K562 (cell line): Measurements from ENCODE around the gene IPP.

ENCODE experiments used
- CHD2 ChIP-seq: IDR thresholded peaks from 2 replicates; pipeline ENCODE4 v1.6.1; 2011; ENCODE audit warnings: low read depth, low read length
- CTCF ChIP-seq, 3 experiments: IDR thresholded peaks in 2 of 3; conservative IDR thresholded peaks in 1 of 3; 2 replicates each; pipeline ENCODE4 v1.5.1; 2011 to 2012; ENCODE audit warnings: low read length in 3 of 3, mild to moderate bottlenecking in 3 of 3, control low read depth in 2 of 3, improper control_type of control experiment in 1 of 3, inconsistent platforms in 1 of 3, low read depth in 1 of 3, mixed read lengths in 1 of 3, moderate library complexity in 1 of 3; ENCODE audit not compliant: insufficient read depth in 2 of 3
- NR1H2 ChIP-seq: sonication (generic); formaldehyde crosslinking; IDR thresholded peaks from 2 replicates; pipeline ENCODE4 v1.4.0; 2020; ENCODE audit warnings: mild to moderate bottlenecking, missing genetic modification reagents

GRCh38 chr1:45659222-45659621 is 91.2 kb downstream of the IPP start:
- TF ChIP-seq CHD2 = no peak
- no peak for TF ChIP-seq NR1H2
- no peak for TF ChIP-seq CTCF (IDR thresholded peaks at IDR 0.05 in 2 of 3, conservative IDR thresholded peaks at IDR 0.05 in 1 of 3; ENCODE audit: insufficient read depth in 2 of 3, low read depth in 1 of 3, low read length in 3 of 3)
